GM20000 (cell line): Measurements from ENCODE around the gene PRIMA1.

Source experiments
- DNase-seq: peaks from one replicate; pipeline ENCODE4 v3.0.0; 2012; ENCODE audit warnings: low spot score
- TF ChIP-seq, protein P1 (sequence below): IDR thresholded peaks from 2 replicates; pipeline ENCODE4 v1.5.1; 2012; ENCODE audit warnings: mild to moderate bottlenecking, control low read depth; ENCODE audit errors: extremely low read depth, missing control alignments

The PRIMA1 gene

DNA sequence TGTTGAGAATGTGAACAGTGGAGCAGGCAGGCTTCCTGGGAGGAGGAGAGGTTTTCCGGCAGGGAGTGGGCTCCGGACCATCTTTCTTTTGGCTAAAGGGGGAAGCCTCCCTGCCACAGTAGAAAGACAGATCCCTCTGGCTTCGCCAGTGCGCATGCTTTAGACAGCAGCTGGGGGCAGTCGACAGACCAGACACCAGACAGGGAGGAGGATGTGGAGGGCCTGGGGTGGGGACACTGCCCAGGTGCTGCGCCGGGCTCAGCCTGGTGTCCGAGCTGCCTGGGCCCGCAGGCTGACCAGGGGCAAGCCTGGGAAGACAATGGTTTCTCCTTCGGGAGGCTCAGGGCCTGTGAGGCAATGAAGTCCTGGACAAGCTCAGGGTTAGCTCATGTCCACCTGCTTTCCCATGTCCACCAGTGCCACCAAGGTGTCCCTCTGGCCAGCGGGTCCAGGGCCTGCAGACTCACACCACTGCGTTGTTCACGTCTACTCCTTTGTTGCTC is 67.3 kb downstream of the PRIMA1 start:
- TF ChIP-seq, protein P1, sequence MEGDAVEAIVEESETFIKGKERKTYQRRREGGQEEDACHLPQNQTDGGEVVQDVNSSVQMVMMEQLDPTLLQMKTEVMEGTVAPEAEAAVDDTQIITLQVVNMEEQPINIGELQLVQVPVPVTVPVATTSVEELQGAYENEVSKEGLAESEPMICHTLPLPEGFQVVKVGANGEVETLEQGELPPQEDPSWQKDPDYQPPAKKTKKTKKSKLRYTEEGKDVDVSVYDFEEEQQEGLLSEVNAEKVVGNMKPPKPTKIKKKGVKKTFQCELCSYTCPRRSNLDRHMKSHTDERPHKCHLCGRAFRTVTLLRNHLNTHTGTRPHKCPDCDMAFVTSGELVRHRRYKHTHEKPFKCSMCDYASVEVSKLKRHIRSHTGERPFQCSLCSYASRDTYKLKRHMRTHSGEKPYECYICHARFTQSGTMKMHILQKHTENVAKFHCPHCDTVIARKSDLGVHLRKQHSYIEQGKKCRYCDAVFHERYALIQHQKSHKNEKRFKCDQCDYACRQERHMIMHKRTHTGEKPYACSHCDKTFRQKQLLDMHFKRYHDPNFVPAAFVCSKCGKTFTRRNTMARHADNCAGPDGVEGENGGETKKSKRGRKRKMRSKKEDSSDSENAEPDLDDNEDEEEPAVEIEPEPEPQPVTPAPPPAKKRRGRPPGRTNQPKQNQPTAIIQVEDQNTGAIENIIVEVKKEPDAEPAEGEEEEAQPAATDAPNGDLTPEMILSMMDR, result no peak
- no peak for DNase-seq

DNA sequence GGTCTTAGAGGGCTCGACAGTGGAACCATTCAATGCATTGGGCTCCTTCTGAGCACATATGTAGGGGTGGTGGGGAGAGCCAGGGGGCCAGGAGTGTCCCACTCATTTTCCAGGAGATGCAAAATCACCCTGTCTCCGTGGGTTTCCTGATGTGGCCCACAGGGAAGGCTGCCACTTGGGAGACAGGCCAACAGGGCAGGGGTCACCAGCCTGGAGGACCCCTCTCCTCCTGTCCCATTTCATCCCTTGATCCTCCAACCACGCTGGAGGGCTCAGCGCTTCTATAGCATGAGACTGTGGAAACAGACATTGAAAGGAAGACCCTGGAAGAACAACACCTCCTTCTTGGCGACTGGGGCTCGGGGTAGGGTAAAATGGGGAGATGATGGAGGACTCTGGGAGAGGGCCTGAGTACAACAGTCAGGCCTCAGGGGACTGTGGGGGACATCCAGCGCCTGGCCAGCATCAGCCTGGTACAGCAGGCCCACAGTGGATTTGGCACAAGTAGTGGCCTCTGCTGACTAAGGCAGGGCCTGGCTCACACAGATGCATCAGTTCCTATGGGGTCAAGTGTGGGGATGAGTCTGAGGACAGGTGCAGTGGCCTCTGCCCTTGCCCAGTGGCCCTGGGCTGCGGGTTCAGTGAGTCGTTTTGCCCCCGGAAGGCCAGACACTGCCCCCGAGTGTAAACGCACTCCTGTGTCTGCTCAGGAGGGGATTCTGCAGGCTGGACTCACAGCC is 68.0 kb downstream of the PRIMA1 start:
- TF ChIP-seq, protein P1, result no peak
- no peak for DNase-seq

DNA sequence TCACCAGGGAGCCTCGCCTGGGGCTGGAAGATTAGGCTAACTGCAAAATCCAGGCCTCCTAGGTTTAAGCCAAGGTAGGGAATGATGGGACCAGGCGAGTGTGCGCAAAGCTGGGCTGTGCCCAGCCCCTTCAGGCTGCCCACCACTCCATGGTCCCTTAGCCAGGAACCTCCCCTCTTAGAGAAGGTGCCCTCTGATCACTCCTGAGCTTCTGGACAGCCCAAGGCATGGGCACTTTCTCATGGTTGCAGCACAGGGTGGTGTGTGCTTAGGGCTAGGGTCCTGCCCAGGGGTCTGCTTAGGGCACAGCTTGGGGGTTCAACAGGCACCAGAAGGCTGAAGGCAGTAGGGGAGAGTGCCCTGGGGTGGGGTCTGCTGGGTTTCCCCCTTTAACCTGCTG is 69.0 kb downstream of the PRIMA1 start:
- TF ChIP-seq, protein P1, result no peak

DNA sequence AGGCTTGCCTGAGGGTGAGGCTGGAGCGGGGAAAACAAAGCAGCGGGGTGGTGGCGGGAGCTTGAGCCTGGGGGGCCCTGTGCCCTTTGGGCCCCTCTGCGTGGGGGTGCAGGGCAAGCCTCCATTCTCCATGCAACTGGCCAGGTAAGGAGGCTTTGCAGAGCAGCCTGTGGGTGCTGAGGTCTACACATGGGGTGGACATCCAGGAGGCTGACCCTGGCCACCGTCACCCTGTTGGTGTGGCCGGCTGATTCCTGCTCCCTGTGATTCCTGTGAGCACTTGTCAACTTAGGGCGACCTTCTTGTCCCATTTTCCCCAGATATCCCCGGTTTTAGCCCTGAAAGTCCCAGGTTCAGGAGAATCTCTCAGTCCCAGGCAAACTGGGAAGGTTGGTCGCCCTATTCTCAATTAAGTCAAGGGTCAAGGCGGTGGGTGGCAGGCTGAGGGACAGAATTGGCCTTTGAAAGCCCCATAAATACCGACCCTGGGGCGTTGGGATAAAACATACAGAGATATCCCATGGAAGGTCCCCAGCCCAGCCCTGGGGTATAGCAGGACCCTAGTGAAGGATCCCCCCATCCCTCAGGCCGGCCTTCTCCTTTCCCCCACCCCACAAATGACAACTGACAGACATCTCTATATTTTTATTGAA is 70.5 kb downstream of the PRIMA1 start:
- no peak for DNase-seq
- TF ChIP-seq, protein P1, result no peak

More for the DNA sequence above, 69.0 kb downstream of the PRIMA1 start:
- DNase-seq, result no peak

DNA sequence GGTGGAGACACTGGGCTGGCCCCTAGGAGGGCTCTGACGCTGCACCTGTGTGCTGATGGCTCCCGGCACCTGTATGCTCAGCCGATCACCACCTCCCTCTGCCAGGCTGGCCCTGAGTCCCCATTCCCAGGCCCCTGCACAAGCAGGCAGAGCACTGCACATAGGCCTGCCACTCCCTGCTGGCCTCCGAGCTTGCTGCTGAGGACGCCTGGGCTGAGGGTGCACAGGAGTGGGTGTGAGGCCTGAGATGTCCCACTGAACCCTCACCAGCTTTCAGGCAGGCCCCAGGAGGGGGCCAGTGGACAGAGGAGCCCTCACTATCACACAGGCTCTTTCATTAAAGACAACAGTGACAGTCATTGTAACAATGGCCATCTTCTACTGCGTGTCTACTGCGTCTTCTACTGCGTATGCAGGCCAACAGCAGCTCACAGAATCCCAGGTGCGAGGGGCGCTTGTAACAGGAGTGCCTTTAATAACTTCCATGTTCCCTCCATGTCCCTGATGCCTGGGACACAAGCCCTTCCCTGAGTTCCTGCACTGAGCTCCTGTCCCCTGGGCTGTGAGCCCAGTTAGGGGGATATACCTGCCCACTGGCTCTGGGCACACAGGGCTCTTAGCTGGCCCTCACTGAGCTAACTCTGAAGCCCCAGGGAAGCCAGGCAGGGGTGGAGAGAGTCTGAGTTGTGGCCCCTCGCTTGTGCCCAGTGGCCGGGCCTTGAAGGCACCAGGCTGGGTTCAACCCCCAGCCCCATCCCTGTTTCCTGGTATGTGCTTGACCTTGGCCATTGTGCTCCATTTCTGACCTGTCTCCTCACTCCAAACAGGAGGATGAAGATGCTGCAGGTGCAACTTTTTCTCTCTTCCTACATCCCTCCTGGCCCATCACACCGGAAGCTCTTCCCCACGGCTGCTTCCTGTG is 71.3 kb downstream of the PRIMA1 start:
- DNase-seq, result no peak

DNA sequence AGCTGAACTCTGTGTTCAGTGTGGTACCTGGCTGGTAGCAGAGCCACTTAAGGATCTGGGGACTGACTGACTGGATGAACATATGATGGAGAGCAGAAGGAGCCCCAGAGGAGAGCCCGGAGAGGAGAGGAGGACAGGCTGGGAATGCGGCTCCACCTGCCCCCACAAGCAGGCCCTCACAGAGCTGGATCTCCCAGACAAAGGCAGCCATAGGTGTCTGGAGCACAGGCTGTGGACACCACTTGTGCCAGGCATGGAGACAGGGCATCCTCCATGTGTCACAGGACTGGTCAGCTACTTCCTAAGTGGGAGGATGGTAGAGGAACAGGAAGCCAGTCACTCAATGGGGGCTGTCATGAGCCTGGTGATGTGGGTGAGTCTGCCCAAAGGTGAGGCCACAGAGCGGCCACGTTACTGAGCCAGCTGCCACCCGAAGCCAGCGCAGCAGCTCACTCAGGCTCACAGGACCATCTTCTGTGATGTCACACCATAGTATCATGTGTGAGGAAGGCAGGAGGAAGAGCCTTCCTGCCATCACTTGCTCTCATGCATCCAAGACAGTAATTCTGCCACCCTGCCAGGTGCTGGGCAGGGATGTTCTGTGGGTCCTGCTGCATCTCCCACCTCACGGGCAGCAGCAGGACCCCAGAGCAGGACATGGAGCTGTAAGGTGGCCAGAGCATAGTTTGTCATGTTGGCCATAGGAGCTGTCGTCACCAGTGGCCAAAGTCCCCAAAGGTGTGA is 72.1 kb downstream of the PRIMA1 start:
- TF ChIP-seq, protein P1, result no peak
- DNase-seq, result no peak

More for the DNA sequence above, 71.3 kb downstream of the PRIMA1 start:
- TF ChIP-seq, protein P1, result no peak
